ENCODE measurements around the gene CDC42EP1. TPM values are rescaled to one million over a fixed set of nuclear protein-coding genes. Genes with fewer than 3 reads are reported as not detected.

Gene CDC42EP1
- total RNA-seq, 1 experiment from 2014 or later, result 95.3 TPM

GRCh38 chr22:37610480-37611129, 50.3 kb downstream of the CDC42EP1 start:
- no peak for DNase-seq (ENCODE audit: low read depth)

GRCh38 chr22:37611207-37611606, 50.9 kb downstream of the CDC42EP1 start:
- no peak for DNase-seq (ENCODE audit: low read depth)

GRCh38 chr22:37616201-37617083, 56.2 kb downstream of the CDC42EP1 start:
- DNase-seq (ENCODE audit: low read depth), result no peak

GRCh38 chr22:37617431-37617830, 57.2 kb downstream of the CDC42EP1 start:
- DNase-seq (ENCODE audit: low read depth), result no peak

GRCh38 chr22:37618072-37618656, 57.9 kb downstream of the CDC42EP1 start:
- DNase-seq (ENCODE audit: low read depth), result no peak

DNA sequence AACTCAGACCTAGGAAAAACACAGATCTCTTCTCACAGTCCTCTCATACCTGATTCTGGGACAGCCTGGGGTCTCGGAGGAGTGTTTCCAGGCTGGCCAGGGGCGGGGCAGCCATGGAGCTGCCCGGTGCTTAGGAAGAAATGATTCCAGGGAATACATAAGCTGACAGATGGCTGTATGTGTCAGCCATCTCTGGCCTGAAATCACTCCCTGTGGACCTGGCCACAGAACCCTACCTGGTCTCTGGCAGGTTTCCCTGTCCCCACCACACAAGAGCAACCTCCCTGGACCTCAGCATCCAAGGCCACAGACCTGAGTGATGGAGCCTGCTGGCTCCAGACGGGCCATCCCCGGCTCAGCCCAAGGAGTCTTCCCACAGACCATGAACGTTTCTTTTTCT, 58.4 kb downstream of the CDC42EP1 start:
- DNase-seq (ENCODE audit: low read depth), result no peak

Small RNAs within 50 kb of the gene (small RNA-seq; reads per million reads assigned to genes)
- not detected for gene RF00017

Other genes with a start within 250 kb of the CDC42EP1 start
- 5.7 and 7.0 TPM in 2 replicates for gene ELFN2, start 133.0 kb upstream of the CDC42EP1 start, total RNA-seq (2014; rRNA removed; shearing (Covaris generic))
- gene MFNG, start 74.1 kb upstream of the CDC42EP1 start, total RNA-seq (2014; rRNA removed; shearing (Covaris generic)), result not detected in 2 replicates
- 22.4 and 25.4 TPM in 2 replicates for gene CARD10, start 41.1 kb upstream of the CDC42EP1 start, total RNA-seq (2014; rRNA removed; shearing (Covaris generic))
- not detected in 2 replicates for gene LGALS2, start 19.6 kb downstream of the CDC42EP1 start, total RNA-seq (2014; rRNA removed; shearing (Covaris generic))
- 34.0 and 35.1 TPM in 2 replicates for gene GGA1, start 48.4 kb downstream of the CDC42EP1 start, total RNA-seq (2014; rRNA removed; shearing (Covaris generic))
- 7.8 and 14.2 TPM in 2 replicates for gene SH3BP1, start 79.2 kb downstream of the CDC42EP1 start, total RNA-seq (2014; rRNA removed; shearing (Covaris generic))
- 44.5 and 52.0 TPM in 2 replicates for gene PDXP, start 98.2 kb downstream of the CDC42EP1 start, total RNA-seq (2014; rRNA removed; shearing (Covaris generic))
- gene LGALS1, start 115.2 kb downstream of the CDC42EP1 start, total RNA-seq (2014; rRNA removed; shearing (Covaris generic)), result 3,838 and 5,466 TPM in 2 replicates
- 35.4 and 42.3 TPM in 2 replicates for gene NOL12, start 125.9 kb downstream of the CDC42EP1 start, total RNA-seq (2014; rRNA removed; shearing (Covaris generic))
- gene TRIOBP, start 136.6 kb downstream of the CDC42EP1 start, total RNA-seq (2014; rRNA removed; shearing (Covaris generic)), result 32.3 and 33.3 TPM in 2 replicates
- gene GCAT, start 247.5 kb downstream of the CDC42EP1 start, total RNA-seq (2014; rRNA removed; shearing (Covaris generic)), result 13.4 and 14.6 TPM in 2 replicates